ENCODE measurements around the gene RFX4. TPM values are rescaled to one million over a fixed set of nuclear protein-coding genes. Genes with fewer than 3 reads are reported as not detected.

The RFX4 gene
- total and polyA plus RNA-seq, 2 donors (not counting 3 experiments of a cell fraction or from before 2014, with no cell fraction given) = not detected

- Histone ChIP-seq H3K79me2 (ENCODE audit: control insufficient read depth, insufficient read depth, low read length) (no peaks in the 10 kb centered on the region), H3K4me1 (ENCODE audit: control insufficient read depth, extremely low read depth, insufficient read depth, low read length) (no peaks in the 10 kb centered on the region), H3K4me3 (replicated peaks in 1 of 3; ENCODE audit: insufficient read depth in 1 of 3, low read depth in 1 of 3, low read length in 3 of 3) (no peak overlapping the region), H2AFZ (ENCODE audit: low read depth, low read length) (no peak overlapping the region), H3K9me3 (replicated peaks; ENCODE audit: control insufficient read depth, insufficient read depth, low read length) (no peaks in the 10 kb centered on the region), H3K9me1 (replicated peaks; ENCODE audit: control insufficient read depth, extremely low read depth, insufficient read depth, low read length) (no peaks in the 10 kb centered on the region), H3K9ac (replicated peaks; ENCODE audit: extremely low read depth, insufficient read depth, low read length) (no peak overlapping the region), H3K27me3 (ENCODE audit: control insufficient read depth in 2 of 2, insufficient read depth in 2 of 2, low read length in 2 of 2) (no peaks in the 10 kb centered on the region), H3K4me2 (ENCODE audit: insufficient read depth, low read length) (no peak overlapping the region), H3K36me3 (ENCODE audit: control insufficient read depth in 2 of 2, extremely low read depth in 1 of 2, insufficient read depth in 2 of 2, low read length in 2 of 2) (no peaks in the 10 kb centered on the region), H3K27ac (ENCODE audit: insufficient read depth, low read depth, low read length) (no peak overlapping the region), H4K20me1 (replicated peaks; ENCODE audit: control insufficient read depth, extremely low read depth, insufficient read depth, low read length) (no peaks in the 10 kb centered on the region)
- no peak for TF ChIP-seq FOS (IDR thresholded peaks at IDR 0.05; ENCODE audit: borderline replicate concordance, insufficient read depth, low read length)
- no peak for TF ChIP-seq POLR2AphosphoS5 (IDR thresholded peaks at IDR 0.05; ENCODE audit: insufficient read depth, low read depth, low read length)
- TF ChIP-seq MAX (IDR thresholded peaks at IDR 0.05; ENCODE audit: insufficient read depth, insufficient read length) = no peak
- TF ChIP-seq EZH2 (IDR thresholded peaks at IDR 0.05; ENCODE audit: borderline replicate concordance, low read depth, low read length, severe bottlenecking) = no peak
- TF ChIP-seq, protein P1, sequence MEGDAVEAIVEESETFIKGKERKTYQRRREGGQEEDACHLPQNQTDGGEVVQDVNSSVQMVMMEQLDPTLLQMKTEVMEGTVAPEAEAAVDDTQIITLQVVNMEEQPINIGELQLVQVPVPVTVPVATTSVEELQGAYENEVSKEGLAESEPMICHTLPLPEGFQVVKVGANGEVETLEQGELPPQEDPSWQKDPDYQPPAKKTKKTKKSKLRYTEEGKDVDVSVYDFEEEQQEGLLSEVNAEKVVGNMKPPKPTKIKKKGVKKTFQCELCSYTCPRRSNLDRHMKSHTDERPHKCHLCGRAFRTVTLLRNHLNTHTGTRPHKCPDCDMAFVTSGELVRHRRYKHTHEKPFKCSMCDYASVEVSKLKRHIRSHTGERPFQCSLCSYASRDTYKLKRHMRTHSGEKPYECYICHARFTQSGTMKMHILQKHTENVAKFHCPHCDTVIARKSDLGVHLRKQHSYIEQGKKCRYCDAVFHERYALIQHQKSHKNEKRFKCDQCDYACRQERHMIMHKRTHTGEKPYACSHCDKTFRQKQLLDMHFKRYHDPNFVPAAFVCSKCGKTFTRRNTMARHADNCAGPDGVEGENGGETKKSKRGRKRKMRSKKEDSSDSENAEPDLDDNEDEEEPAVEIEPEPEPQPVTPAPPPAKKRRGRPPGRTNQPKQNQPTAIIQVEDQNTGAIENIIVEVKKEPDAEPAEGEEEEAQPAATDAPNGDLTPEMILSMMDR (IDR thresholded peaks at IDR 0.05; ENCODE audit: extremely low read depth in 1 of 2, insufficient read depth in 1 of 2, low read depth in 1 of 2, low read length in 2 of 2) = no peak
- TF ChIP-seq GATA2 (IDR thresholded peaks at IDR 0.05; ENCODE audit: insufficient read depth, insufficient read length, low read depth, low read length) = no peak
- no peak for TF ChIP-seq MYC (IDR thresholded peaks at IDR 0.05; ENCODE audit: low read depth, low read length)
- no peak for TF ChIP-seq POLR2A (IDR thresholded peaks at IDR 0.05; ENCODE audit: low read depth, low read length)
- no peak for TF ChIP-seq JUN (IDR thresholded peaks at IDR 0.05; ENCODE audit: borderline replicate concordance, insufficient read depth, insufficient read length, low read depth)
- CTCF ChIA-PET = interaction anchor here (0.5 kb wide), 1 partner anchor 12 kb away, joined by 6 read pairs; no protein-coding TSS in a partner anchor
- POLR2A ChIA-PET = no interaction called here
- dilution Hi-C loops (cut with MboI; ENCODE audit: extremely low pct_ligation_motif_present, low sequenced_read_pairs) = no loop called here
- FAIRE-seq (no peak), DNase-seq (ENCODE audit: low read depth, low spot score) (no peak)
- BruUV-seq (replicated peaks) = no TSS peak
- intact Hi-C loops (cut with micrococcal nuclease) = no loop called here
Measured at GRCh38 chr12:106754331-106754730, 171.5 kb downstream of the RFX4 start.

Data from endothelial cell of umbilical vein (primary cell).